Mucosa of gallbladder (tissue), 1 donor: ENCODE measurements around the gene CTNS. TPM values are rescaled to one million over a fixed set of nuclear protein-coding genes. Genes with fewer than 3 reads are reported as not detected.

Experiments used
- DNase-seq: peaks from one replicate; pipeline ENCODE4 v3.0.0-alpha.2; 2020; ENCODE audit warnings: low spot score
- total RNA-seq: library from RNA; stranded (reverse); gene quantifications from one replicate; pipeline ENCODE4 v1.2.1, GENCODE V29; 2021
- donor health status: DM: no; HTN: no; CAD: no.

CTNS gene
- 13.4 TPM for total RNA-seq

DNA sequence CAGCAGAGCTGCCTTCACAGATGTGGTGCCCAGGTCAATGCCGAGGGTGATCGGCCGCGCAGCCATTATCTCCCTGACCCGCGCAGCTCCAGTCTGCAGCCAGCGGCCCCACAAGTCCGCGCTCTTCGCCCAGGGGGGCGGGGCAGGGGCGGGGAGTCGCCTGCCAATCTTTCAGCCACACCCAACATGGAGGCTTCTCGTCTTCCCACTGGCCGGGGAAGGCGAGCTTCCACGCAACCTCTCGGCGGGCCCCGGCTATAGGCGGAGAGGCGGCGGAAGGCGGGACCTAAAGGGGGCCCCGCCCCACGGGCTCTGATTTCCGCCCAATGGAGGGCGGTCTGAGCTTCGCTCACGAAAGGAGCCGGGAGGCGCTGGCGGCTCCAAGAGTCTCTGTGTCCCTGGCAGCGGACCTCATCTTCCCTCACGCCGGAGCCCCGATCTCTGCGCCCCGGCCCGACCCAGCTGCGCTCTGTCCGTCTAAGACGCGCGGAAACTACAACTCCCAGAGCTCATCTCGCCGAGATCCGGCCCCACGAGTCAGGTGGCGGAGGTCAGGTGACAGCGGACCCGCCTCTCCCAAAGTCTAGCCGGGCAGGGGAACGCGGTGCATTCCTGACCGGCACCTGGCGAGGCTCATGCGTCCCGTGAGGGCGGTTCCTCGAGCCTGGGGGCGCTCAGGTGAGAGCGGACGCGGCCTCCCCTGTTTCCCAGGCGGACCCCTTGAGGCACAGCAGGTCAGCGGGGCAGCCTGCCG lies at the start of gene CTNS, which contains the start of gene SHPK:
Gene CTNS (plus strand): TSS at position 607 of the 754 bp plus-strand sequence. CDS start 3,447 bp downstream, outside the sequence.
Gene SHPK (minus strand): TSS at position 97 of the 754 bp plus-strand sequence. CDS start 31 bp downstream, at position 66.
- peak; percentile 97 for DNase-seq

DNA sequence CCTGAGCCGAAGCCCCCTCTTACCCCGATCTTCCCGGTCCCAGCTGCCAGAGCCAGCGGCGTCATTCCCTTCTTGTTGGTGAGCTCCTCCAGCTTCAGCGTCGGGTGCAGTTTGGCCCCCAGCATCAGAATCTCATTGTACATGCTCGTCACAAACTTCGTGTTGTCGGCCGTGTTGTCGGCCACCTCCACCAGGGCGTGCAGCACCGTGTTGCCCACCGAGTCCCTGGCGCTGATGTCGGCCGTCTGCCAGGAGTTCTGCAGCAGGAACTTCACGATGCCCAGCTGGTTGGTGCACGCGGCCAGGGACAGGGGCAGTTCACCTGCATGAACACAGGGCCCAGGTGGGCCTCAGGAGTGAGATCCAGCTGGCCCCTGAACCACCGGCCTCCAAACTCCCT lies 46.8 kb upstream of the CTNS start:
- no peak for DNase-seq

DNA sequence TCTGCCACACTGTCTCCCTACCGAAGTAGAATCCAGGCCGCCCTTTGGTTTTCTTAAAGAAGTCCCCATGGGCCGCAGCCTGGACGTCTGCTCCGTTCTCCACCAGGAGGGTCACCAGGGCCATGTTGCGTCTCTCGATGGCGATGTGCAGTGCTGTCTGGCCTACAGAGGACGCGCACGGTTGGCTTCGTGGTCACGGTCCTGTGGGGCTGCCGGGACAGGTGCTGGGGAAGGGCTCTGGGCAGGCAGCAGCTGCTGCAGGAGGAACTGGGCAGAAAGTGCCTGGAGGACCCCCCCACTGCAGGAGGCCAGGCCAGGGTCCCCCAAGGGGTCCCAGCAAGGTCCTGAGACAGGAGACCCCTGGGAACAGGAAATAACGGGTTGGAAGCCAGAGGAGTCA lies 46.3 kb upstream of the CTNS start:
- no peak for DNase-seq

DNA sequence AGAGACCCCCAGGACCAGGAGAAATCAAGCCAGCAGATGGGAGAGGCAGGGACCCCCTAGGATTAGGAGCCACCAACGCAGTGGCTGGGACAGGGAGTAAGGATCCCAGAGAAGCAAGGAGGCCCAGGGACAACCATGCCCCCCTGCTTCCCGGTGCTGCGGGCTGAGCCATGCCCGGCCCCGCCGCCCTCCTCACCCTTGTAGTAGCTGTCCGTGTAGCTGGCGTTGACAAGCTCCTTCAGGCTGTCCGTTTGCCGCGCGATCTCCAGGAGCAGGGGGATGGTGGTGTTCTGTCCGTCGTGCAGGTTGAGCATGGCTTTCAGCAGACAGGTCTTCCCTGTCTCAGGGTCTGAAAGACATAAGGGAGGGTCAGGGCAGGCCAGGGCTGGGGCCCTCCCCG lies 45.8 kb upstream of the CTNS start:
- no peak for DNase-seq

DNA sequence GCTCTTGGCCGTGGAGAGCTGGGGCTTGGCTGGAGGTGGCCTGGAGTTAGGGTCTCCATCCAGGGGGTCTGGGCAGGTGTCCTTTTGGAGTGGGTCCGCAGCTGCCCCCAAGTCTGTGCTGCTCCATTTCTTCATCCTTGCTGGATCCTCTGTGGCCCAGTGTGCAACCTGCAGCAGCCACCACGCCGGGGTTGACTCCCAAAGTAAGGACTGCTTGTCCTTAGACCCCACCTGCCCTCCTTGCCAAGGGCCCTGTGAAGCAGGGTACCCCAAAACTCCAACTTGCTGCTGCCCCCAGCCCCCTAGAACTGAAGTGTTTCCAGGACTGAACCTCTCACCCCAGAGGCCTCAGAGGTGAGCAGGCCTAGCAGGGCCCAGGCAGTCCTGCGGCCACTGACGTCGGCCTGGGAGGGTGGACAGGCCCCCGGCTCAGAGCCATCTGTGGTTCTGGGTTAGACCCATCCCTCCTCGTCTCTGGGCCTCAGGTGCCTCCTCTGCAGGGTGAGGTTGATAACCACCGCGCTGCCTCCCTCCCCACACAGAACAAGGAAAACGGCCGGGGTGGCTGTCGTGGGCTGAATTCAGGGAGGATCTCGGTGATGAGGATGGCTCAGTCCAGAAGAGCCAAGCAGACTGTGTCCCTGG lies 44.2 kb upstream of the CTNS start:
- no peak for DNase-seq

DNA sequence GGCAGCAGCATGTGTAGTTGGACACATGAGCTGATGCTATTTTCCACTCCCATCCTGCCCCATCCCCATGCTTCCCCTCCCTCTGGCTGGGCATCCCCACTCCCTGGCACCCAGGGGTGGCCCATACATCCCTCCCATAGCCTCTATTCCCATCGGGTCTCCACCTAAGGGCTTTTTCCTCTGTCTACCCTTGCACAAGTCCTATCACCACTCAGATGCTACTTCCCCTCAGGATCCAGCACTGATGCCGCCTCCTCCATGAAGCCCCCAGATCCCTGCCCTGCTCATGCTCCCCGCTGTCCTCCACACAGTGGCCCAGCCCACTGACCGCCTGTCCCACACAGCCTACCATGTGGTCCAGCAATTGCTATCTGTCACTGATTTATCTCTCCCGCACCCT lies 43.2 kb upstream of the CTNS start:
- no peak for DNase-seq

DNA sequence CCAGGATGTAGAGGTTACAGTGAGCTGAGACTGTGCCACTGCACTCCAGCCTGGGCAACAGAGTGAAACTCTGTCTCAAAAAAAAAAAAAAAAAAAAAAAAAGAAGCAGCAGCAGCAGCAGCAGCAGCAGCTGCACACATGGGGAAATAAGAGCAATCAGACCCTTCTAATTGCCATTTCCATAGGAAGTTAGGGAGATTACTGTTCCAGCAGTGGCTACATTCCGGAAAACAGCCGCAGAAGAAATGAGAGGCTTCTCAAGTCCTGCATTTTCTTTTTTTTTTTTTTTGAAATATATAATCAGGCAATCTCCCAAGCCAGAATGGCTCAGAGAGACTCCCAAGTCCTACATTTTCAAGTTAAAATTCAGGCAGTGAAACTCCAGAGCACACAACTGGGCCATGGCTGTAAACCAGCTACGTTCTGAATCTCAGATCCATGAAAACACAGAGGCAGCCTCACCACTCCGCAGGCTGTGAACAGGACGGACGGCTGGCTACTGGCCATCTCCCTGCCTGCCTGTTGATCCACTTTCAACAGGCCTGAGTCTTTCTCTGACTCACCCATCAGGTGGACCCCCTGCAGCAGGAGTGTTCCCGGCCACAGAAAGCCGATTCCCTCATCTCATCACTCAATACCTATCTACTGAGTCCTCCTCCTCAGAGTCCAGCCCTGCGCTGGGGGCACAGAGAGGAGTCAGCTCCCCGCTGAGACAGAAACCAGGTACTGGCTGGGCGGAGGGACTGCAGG lies 42.3 kb upstream of the CTNS start:
- no peak for DNase-seq

DNA sequence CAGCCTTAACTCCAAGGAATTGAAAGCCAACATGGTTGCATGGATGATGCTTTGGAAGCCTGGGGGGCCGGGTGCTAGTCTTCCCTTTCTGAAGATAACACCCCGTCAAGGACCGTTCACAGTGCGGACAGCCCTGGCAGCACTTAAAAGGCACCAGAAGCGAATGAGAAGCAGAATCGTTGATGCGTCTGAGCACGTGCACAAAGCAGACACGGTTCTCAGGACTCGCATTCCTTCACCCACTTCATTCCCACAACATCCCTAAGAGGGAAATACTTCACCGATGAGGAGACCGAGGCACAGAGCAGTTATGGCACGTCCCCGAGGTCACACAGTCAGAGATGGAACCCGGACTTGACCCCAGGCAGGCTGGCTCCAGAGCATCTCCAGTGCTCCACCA lies 41.6 kb upstream of the CTNS start:
- no peak for DNase-seq

DNA sequence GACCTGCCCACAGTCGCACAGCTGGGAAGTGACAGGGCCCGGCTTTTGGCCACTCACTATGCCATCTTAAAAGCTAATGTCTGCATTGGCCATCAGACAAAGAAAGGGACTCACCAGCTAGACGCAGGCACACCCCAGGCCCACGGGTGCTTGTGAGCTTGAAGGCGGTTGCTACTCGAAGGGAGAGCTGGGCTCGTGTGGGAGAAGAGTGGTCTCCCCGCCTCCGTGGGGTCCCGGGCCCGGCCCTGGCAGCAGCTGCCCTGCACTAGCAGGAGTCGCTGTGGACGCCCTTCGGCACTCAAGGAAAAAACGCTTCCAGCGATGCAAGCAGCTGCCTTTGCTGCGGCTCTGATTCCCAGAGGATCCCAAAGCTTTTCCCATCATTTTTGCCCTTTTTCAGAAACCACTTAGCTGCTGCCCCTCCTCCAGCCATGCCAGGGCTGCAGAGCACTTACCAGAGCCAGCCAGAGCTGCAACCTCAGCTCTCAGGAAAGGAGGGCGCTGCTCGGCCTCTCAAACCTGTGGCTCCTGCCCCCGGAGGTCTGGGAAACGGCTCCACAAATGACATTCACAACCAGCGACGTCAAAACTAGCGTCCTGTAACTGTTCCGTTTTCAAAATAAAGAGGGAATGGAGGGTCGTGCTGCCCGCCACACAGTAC lies 39.6 kb upstream of the CTNS start:
- DNase-seq, result no peak

DNA sequence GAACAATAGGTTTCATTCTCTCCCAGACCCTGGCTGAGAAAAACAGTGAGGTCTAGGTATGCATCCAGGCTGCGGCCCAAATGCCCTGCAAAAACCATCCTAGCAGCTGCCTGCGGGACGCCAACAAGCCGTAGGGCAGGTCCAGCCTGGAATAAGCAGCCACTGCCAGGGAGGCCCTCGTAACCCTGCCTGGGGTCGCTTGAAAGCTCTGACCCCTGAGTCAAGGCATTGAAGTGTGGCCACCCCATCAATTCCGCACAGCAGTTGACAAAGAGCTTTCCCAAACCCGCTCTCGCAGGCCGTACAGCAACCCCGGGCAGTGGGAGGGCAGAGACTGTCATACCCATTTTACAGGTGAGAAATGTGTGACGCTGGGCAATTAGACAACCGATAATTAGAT lies 38.5 kb upstream of the CTNS start:
- DNase-seq, result no peak

DNA sequence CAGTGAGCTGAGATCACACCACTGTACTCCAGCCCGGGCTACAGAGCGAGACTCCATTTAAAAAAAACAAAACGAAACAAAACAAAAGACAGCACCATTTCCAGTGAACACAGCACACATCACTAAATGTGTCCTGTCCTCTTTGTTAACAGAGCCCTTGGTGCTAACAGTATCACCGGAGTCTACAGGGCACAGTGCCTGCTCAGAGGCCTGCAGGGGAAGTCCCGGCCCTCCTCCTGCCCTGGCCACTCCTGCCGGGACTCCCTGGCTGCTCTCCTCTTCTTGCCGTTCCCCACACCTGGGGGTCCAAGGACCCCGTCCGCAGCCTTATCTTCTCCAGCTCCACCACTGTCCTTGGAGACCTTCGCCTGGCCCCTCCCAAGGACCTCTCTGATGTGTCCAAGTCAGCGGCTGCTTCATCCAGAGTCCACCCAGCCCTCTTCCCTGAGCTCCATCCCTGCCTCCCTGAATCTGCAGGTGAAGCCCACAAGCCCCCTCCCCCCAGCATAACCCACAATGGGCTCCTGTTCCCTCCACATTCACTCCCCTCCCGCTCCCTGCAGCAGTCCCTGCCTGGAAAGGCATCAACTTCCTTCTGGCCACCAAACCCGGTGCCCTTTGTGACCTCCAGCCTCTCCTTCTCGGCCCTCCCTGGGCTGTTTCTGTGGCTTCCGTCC lies 35.9 kb upstream of the CTNS start:
- no peak for DNase-seq

DNA sequence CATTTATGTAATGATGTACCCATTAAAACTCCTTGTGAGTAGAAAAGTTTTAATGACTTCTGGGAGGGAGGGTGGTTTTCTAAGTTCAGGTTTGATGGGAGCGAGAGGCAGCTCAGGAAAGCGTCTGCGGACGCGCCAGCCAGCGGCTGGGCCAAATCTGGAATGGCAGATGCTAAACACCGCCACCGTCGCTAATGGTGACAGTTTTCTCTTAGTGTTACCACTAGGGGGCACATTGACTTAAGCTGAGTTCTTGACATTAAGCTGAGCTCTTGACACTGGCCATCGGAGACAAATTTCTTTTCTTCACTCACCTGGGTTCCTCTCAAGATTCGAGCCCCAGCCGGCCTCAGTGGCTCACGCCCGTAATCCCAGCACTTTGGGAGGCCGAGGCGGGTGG lies 34.1 kb upstream of the CTNS start:
- no peak for DNase-seq

DNA sequence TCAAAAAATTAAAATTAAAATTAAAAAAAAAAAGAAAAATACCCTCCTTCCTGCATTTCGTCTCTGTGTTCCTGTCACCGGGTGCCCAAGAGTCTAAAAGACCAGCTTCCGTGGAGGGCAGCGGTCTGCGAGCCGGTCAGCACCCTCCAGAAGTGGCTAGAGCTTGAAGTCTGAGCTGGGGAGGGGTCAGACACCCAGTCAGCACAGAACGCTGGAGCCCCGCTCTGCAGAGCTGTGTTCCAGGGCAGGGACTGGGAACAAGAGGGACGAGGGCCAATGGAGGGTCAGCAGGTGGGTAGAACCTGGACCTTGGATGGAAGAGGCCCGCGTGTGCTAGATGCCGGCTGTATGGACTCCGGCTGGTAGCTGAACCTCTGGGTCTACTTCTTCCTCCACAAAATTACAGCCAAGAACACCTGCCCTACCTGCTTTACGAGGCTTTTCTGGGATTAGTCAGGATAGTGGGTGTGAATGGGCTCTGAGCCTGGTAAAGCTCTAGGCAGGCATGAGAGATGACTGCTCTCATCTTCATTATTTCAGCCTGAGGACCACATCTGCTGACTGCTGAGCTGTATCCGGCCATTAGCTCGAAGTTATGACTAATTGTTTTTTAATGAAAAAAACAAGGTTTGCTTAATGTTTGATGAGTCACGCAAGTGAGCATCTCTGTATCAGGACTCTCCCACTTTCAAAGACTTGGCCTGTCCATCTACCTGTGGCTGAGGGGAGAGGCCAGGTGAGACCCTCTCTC lies 33.3 kb upstream of the CTNS start:
- no peak for DNase-seq

DNA sequence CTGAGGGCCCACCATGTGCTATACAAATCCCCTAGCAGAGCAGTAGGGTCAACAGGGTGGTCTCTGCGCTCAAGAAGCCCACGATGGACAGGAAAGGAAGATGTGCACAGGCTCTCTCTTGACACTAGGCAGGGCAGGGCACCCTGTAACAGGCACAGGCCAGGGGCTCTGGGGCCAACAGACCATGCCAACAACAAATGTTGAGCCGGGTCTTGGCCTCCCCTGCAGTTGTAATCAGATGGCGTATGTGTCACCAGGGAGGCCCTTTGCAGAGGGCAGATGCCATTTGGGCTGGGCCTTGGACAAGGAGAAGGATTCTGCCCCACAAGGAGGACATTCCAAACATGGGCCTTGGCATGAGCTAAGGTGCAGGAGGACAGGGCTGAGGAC lies 32.7 kb upstream of the CTNS start:
- no peak for DNase-seq

DNA sequence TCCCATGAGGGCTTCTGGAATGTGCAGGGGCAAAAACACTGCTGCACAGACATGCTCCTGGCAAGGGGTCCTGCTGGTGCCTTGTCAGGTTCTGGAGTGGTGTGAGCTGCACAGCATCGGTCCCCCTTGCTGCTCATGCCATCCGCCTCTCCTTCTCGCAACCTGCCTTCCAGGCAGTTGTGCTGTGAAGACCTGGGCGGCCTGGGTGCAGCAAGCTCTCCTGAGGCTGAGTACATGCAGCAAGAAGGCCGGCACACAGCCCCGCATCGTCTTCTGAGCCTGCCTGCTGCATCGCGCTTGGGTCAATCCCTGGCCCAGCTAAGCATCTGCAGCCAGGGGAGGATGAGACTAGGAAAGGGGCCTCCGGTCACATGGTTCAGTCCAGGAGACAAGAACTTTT lies 26.9 kb upstream of the CTNS start:
- DNase-seq, result no peak

DNA sequence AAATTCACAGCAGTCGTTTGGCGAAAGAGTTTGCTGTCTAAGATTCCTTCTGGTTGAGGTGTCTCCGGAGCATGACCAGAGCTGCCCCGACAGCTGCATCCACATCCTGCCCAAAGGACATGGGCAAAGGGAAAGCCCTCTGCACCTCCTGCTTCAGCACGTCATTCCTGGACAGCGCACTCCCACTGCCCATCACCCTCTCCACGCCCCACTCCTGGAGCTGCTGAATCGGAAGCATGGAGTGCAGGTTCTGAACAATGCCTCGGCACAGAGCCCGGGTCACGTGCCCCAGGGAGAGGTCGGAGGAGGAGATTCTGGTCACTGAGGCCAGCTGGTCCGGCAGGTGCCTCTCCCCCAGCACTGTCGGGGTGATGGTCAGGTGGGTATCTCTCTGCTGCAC lies 26.0 kb upstream of the CTNS start:
- peak; percentile 15 for DNase-seq

DNA sequence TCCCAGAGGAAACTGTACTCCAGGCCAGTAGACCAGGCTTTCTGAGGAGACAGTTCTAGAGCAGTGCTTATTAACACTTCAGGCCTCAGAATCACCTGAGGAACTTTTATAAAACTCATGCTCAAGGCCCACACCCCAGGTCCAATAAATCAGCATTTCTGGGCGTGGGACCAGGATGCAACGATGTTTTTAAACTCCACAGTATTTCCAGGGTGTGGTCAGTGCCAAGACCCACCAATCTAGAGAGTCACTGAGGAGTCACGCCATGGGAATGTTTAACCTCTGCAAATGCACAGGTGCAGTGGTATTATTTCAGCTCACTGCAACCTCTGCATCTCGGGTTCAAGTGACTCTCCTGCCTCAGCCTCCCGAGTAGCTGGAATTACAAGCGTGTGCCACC lies 23.4 kb upstream of the CTNS start:
- no peak for DNase-seq

DNA sequence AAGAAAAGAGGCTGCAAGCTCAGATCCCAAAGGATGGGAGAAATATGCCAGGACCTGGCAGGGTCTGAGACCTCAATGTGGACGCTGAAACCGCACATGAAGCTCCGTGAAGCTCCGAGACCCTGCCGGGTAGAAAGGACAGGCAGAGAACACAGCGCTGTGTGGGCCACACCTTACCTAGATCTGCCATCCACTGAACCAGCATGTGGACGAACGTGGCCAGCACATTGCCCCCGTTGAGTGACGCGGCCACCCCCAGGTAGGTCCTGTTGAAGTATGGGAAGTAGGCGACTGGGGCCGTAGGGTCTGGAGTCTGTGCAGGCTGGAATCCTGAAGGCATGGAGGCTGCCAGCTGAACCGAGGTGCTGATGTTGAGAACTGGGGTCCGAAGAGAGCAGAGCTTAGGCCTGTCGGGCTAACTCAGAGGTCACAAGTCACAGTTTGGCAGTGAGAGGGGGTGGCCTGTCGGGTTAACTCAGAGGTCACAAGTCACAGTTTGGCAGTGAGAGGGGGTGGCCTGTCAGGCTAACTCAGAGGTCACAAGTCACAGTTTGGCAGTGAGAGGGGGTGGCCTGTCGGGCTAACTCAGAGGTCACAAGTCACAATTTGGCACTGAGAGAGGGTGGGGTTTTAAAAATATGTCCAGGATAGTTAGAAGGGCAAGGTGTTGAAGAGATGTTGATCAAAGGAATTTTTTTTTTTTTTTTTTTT lies 21.2 kb upstream of the CTNS start:
- DNase-seq, result no peak

DNA sequence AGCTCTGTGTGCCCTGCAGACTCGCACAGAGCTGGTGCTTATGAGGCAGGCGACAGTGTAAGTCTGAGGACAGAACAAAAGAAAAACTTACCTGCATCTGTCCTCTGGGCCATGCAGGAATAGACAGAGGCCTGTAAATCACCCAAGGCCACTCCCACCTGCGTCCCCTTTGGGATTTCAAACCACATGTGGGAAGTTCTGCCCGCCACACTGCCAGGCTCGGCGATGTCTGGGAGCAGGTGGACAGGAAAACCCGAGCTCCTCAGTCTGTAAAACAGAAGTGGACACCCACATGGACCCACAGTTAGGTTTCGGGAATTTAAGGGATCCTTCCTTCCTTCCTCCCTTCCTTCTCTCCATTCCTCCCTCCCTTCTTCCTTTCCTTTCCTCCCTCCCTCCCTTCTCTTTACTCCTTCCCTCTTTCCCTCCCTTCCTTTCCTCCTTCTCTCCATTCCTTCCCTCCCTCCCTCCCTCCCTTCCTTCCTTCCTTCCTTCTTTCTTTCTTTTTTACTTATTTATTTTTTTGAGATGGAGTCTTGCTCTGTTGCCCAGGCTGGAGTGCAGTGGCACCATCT lies 15.3 kb upstream of the CTNS start:
- no peak for DNase-seq
